ENCODE results near the gene CBY2. TPM values are rescaled to one million over a fixed set of nuclear protein-coding genes. Genes with fewer than 3 reads are reported as not detected.

Gene CBY2
- total RNA-seq, 1 experiment from 2014 or later = not detected

DNA sequence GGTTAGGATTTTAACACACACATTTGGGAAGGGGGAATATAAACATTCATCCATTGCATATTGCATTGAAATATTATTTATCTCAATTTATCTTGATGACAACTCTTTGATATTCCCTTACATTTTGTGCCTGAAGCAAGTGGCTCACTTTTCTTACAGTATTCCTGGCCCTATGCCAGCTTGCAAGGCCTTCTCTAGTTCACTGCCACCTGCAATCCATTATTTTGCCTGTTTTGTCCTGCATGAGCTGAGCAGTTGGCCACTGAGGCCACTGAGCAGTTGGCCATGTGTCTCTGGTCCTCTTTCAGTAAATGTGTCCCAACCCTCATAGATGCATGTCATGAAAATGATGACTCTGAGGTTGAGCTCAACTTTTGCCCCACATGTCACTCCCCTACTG, 49.8 kb downstream of the CBY2 start:
- CTCF ChIA-PET = no interaction called here
- DNase-seq (ENCODE audit: low read depth, low spot score) = no peak
- Histone ChIP-seq H3K4me1 (ENCODE audit: control insufficient read depth in 1 of 2, insufficient read depth in 2 of 2, low read length in 2 of 2) (no peaks in the 10 kb centered on the region), H3K9me2 (ENCODE audit: insufficient read depth) (no peaks in the 10 kb centered on the region), H2AFZ (ENCODE audit: low read depth, low read length, poor library complexity, severe bottlenecking) (no peak overlapping the region), H3K27ac (ENCODE audit: low read depth, low read length) (no peak overlapping the region), H3K4me2 (ENCODE audit: low read length) (no peak overlapping the region), H3K4me3 (replicated peaks in 1 of 2; ENCODE audit: low read depth in 1 of 2, low read length in 2 of 2) (no peak overlapping the region), H3K9ac (ENCODE audit: low read length) (no peak overlapping the region), H3K36me3 (ENCODE audit: control insufficient read depth in 1 of 2, insufficient read depth in 2 of 2, low read length in 2 of 2) (no peaks in the 10 kb centered on the region), H4K20me1 (ENCODE audit: insufficient read depth) (no peaks in the 10 kb centered on the region), H3K9me3 (ENCODE audit: control insufficient read depth in 1 of 2, insufficient read depth in 1 of 2, low read depth in 1 of 2, low read length in 2 of 2) (no peaks in the 10 kb centered on the region), H3K79me2 (ENCODE audit: insufficient read depth, low read length) (no peaks in the 10 kb centered on the region), H3K27me3 (ENCODE audit: insufficient read depth, low read length) (peaks cover 11% of the 10 kb centered on the region; the same call in 1 of the 2 replicates)
- no peak for ATAC-seq
- POLR2A ChIA-PET = no interaction called here
- RAD21 ChIA-PET (ENCODE audit: low non-redundant PET in 1 of 2, low total read pairs in 2 of 2, uncharacterized antibody in 2 of 2, unreplicated experiment in 2 of 2) = no interaction called here
- intact Hi-C loops (cut with micrococcal nuclease) = no loop called here
- BruUV-seq (replicated peaks) = no TSS peak
- TF ChIP-seq SRF (IDR thresholded peaks at IDR 0.05; ENCODE audit: low read depth) (no peak), SIN3A (IDR thresholded peaks at IDR 0.05; ENCODE audit: low read depth) (no peak), EZH2 (IDR thresholded peaks at IDR 0.05) (no peak), CBX3 (IDR thresholded peaks at IDR 0.05; ENCODE audit: low read depth) (no peak), JUND (IDR thresholded peaks at IDR 0.05) (no peak), EZH2phosphoT487 (IDR thresholded peaks at IDR 0.05; ENCODE audit: borderline replicate concordance) (no peak), CEBPB (IDR thresholded peaks at IDR 0.05; ENCODE audit: low read depth) (no peak), ELF1 (IDR thresholded peaks at IDR 0.05; ENCODE audit: borderline replicate concordance, low read depth) (no peak), FOSL1 (IDR thresholded peaks at IDR 0.05; ENCODE audit: low read depth) (no peak), ZFX (IDR thresholded peaks at IDR 0.05) (no peak)
- TF ChIP-seq, protein P1, sequence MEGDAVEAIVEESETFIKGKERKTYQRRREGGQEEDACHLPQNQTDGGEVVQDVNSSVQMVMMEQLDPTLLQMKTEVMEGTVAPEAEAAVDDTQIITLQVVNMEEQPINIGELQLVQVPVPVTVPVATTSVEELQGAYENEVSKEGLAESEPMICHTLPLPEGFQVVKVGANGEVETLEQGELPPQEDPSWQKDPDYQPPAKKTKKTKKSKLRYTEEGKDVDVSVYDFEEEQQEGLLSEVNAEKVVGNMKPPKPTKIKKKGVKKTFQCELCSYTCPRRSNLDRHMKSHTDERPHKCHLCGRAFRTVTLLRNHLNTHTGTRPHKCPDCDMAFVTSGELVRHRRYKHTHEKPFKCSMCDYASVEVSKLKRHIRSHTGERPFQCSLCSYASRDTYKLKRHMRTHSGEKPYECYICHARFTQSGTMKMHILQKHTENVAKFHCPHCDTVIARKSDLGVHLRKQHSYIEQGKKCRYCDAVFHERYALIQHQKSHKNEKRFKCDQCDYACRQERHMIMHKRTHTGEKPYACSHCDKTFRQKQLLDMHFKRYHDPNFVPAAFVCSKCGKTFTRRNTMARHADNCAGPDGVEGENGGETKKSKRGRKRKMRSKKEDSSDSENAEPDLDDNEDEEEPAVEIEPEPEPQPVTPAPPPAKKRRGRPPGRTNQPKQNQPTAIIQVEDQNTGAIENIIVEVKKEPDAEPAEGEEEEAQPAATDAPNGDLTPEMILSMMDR (IDR thresholded peaks at IDR 0.05 in 2 of 3, conservative IDR thresholded peaks at IDR 0.05 in 1 of 3; ENCODE audit: borderline replicate concordance in 1 of 3, insufficient read depth in 1 of 3, low read depth in 2 of 3, low read length in 2 of 3) = no peak
- TF ChIP-seq, protein P2, sequence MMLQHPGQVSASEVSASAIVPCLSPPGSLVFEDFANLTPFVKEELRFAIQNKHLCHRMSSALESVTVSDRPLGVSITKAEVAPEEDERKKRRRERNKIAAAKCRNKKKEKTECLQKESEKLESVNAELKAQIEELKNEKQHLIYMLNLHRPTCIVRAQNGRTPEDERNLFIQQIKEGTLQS (IDR thresholded peaks at IDR 0.05) = no peak
- TF ChIP-seq, protein P3, sequence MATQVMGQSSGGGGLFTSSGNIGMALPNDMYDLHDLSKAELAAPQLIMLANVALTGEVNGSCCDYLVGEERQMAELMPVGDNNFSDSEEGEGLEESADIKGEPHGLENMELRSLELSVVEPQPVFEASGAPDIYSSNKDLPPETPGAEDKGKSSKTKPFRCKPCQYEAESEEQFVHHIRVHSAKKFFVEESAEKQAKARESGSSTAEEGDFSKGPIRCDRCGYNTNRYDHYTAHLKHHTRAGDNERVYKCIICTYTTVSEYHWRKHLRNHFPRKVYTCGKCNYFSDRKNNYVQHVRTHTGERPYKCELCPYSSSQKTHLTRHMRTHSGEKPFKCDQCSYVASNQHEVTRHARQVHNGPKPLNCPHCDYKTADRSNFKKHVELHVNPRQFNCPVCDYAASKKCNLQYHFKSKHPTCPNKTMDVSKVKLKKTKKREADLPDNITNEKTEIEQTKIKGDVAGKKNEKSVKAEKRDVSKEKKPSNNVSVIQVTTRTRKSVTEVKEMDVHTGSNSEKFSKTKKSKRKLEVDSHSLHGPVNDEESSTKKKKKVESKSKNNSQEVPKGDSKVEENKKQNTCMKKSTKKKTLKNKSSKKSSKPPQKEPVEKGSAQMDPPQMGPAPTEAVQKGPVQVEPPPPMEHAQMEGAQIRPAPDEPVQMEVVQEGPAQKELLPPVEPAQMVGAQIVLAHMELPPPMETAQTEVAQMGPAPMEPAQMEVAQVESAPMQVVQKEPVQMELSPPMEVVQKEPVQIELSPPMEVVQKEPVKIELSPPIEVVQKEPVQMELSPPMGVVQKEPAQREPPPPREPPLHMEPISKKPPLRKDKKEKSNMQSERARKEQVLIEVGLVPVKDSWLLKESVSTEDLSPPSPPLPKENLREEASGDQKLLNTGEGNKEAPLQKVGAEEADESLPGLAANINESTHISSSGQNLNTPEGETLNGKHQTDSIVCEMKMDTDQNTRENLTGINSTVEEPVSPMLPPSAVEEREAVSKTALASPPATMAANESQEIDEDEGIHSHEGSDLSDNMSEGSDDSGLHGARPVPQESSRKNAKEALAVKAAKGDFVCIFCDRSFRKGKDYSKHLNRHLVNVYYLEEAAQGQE (IDR thresholded peaks at IDR 0.05; ENCODE audit: low read depth) = no peak

Data from HCT116 (cell line).